Measurements from ENCODE around the gene EML2.

The EML2 gene

GRCh38 chr19:45653634-45654033 is 14.4 kb upstream of the EML2 start:
- no peak overlapping the region for H3K9ac ChIP-seq (ENCODE audit: low read length in 5 of 5)
- H3K4me3 ChIP-seq (ENCODE audit: low read depth in 1 of 5, low read length in 5 of 5) = no peak overlapping the region
- no peaks in the 10 kb centered on the region for H3K4me1 ChIP-seq (ENCODE audit: control insufficient read depth in 5 of 5, insufficient read depth in 5 of 5, low read length in 5 of 5)
- H3K27ac ChIP-seq (ENCODE audit: low read depth, low read length) = no peak overlapping the region
- no peaks in the 10 kb centered on the region for H3K9me3 ChIP-seq (ENCODE audit: control insufficient read depth in 5 of 5, low read length in 5 of 5)
- peaks cover 0 to 2% (median 0%) of the 10 kb centered on the region in 5 donors for H3K27me3 ChIP-seq (ENCODE audit: control insufficient read depth in 5 of 5, insufficient read depth in 4 of 5, low read length in 5 of 5)
- H3K36me3 ChIP-seq (ENCODE audit: control insufficient read depth in 5 of 5, insufficient read depth in 5 of 5, low read length in 5 of 5) = no peaks in the 10 kb centered on the region

GRCh38 chr19:45650722-45651121 is 11.5 kb upstream of the EML2 start:
- no peak overlapping the region for H3K27ac ChIP-seq (ENCODE audit: low read depth, low read length)
- H3K4me1 ChIP-seq (ENCODE audit: control insufficient read depth in 5 of 5, insufficient read depth in 5 of 5, low read length in 5 of 5) = peaks cover 0 to 9% (median 6%) of the 10 kb centered on the region in 5 donors
- H3K9me3 ChIP-seq (ENCODE audit: control insufficient read depth in 5 of 5, low read length in 5 of 5) = no peaks in the 10 kb centered on the region
- H3K9ac ChIP-seq (ENCODE audit: low read length in 5 of 5) = no peak overlapping the region
- H3K36me3 ChIP-seq (ENCODE audit: control insufficient read depth in 5 of 5, insufficient read depth in 5 of 5, low read length in 5 of 5) = no peaks in the 10 kb centered on the region
- no peak overlapping the region for H3K4me3 ChIP-seq (ENCODE audit: low read depth in 1 of 5, low read length in 5 of 5)
- H3K27me3 ChIP-seq (ENCODE audit: control insufficient read depth in 5 of 5, insufficient read depth in 4 of 5, low read length in 5 of 5) = peaks cover 0 to 8% (median 0%) of the 10 kb centered on the region in 5 donors

- Histone ChIP-seq H3K9me3 (ENCODE audit: control insufficient read depth in 5 of 5, low read length in 5 of 5) (no peaks in the 10 kb centered on the region), H3K27ac (ENCODE audit: low read depth, low read length) (no peak overlapping the region), H3K9ac (ENCODE audit: low read length in 5 of 5) (peak overlapping the region in 1 of 5 donors; percentile 35), H3K4me1 (ENCODE audit: control insufficient read depth in 5 of 5, insufficient read depth in 5 of 5, low read length in 5 of 5) (peaks cover 0 to 35% (median 24%) of the 10 kb centered on the region in 5 donors), H3K36me3 (ENCODE audit: control insufficient read depth in 5 of 5, insufficient read depth in 5 of 5, low read length in 5 of 5) (no peaks in the 10 kb centered on the region), H3K4me3 (ENCODE audit: low read depth in 1 of 5, low read length in 5 of 5) (peak overlapping the region in 3 of 5 donors; percentile 8 to 59 (median 59)), H3K27me3 (ENCODE audit: control insufficient read depth in 5 of 5, insufficient read depth in 4 of 5, low read length in 5 of 5) (peaks cover 0 to 10% (median 9%) of the 10 kb centered on the region in 5 donors)
These were observed 7.1 kb upstream of the EML2 start for GRCh38 chr19:45646345-45646698.

GRCh38 chr19:45645631-45646344 is 6.6 kb upstream of the EML2 start:
- peak overlapping the region in 1 of 5 donors; percentile 35 for H3K9ac ChIP-seq (ENCODE audit: low read length in 5 of 5)
- H3K9me3 ChIP-seq (ENCODE audit: control insufficient read depth in 5 of 5, low read length in 5 of 5) = no peaks in the 10 kb centered on the region
- peaks cover 0 to 10% (median 9%) of the 10 kb centered on the region in 5 donors for H3K27me3 ChIP-seq (ENCODE audit: control insufficient read depth in 5 of 5, insufficient read depth in 4 of 5, low read length in 5 of 5)
- H3K36me3 ChIP-seq (ENCODE audit: control insufficient read depth in 5 of 5, insufficient read depth in 5 of 5, low read length in 5 of 5) = no peaks in the 10 kb centered on the region
- H3K27ac ChIP-seq (ENCODE audit: low read depth, low read length) = no peak overlapping the region
- H3K4me1 ChIP-seq (ENCODE audit: control insufficient read depth in 5 of 5, insufficient read depth in 5 of 5, low read length in 5 of 5) = peaks cover 0 to 38% (median 30%) of the 10 kb centered on the region in 5 donors
- H3K4me3 ChIP-seq (ENCODE audit: low read depth in 1 of 5, low read length in 5 of 5) = peak overlapping the region; percentile 8 to 59 (median 56)

DNA sequence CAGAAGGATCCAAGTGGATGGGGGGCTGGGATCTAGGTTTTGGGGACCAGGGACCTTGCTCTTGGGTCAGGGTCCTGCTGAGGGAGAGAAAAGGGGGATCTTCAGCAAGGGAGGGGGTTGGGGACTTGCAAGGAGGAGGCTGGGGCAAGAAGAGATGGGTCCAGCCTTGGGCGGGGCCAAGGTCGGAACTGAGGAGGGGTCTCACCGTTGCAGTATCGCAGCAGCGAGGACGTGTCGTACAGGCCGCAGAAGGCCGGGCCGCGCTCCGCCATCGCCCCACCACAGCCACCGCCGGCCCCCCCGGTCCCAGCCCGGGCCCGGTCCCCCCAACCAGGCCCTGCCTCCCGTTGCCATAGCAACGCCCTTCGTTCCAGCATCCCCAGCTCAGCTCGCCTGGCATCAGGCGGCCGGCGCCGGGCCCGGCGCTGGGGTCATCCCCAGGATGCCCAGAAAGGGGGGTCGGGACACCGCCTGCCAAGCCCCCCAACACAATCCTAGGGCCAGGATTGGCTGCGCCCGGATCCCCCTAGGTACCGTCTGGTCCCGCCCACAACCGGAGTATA is 6.0 kb upstream of the EML2 start:
- no peaks in the 10 kb centered on the region for H3K36me3 ChIP-seq (ENCODE audit: control insufficient read depth in 5 of 5, insufficient read depth in 5 of 5, low read length in 5 of 5)
- H3K9ac ChIP-seq (ENCODE audit: low read length in 5 of 5) = no peak overlapping the region
- peak overlapping the region in 3 of 5 donors; percentile 56 to 59 (median 59) for H3K4me3 ChIP-seq (ENCODE audit: low read depth in 1 of 5, low read length in 5 of 5)
- H3K4me1 ChIP-seq (ENCODE audit: control insufficient read depth in 5 of 5, insufficient read depth in 5 of 5, low read length in 5 of 5) = peaks cover 0 to 38% (median 31%) of the 10 kb centered on the region in 5 donors
- H3K9me3 ChIP-seq (ENCODE audit: control insufficient read depth in 5 of 5, low read length in 5 of 5) = no peaks in the 10 kb centered on the region
- H3K27me3 ChIP-seq (ENCODE audit: control insufficient read depth in 5 of 5, insufficient read depth in 4 of 5, low read length in 5 of 5) = peaks cover 0 to 10% (median 9%) of the 10 kb centered on the region in 5 donors
- H3K27ac ChIP-seq (ENCODE audit: low read depth, low read length) = no peak overlapping the region

GRCh38 chr19:45643927-45644771 is 5.0 kb upstream of the EML2 start:
- no peak overlapping the region for H3K4me3 ChIP-seq (ENCODE audit: low read depth in 1 of 5, low read length in 5 of 5)
- no peak overlapping the region for H3K27ac ChIP-seq (ENCODE audit: low read depth, low read length)
- H3K36me3 ChIP-seq (ENCODE audit: control insufficient read depth in 5 of 5, insufficient read depth in 5 of 5, low read length in 5 of 5) = no peaks in the 10 kb centered on the region
- H3K9ac ChIP-seq (ENCODE audit: low read length in 5 of 5) = no peak overlapping the region
- peaks cover 0 to 10% (median 9%) of the 10 kb centered on the region in 5 donors for H3K27me3 ChIP-seq (ENCODE audit: control insufficient read depth in 5 of 5, insufficient read depth in 4 of 5, low read length in 5 of 5)
- H3K9me3 ChIP-seq (ENCODE audit: control insufficient read depth in 5 of 5, low read length in 5 of 5) = no peaks in the 10 kb centered on the region
- H3K4me1 ChIP-seq (ENCODE audit: control insufficient read depth in 5 of 5, insufficient read depth in 5 of 5, low read length in 5 of 5) = peaks cover 0 to 42% (median 33%) of the 10 kb centered on the region in 5 donors

GRCh38 chr19:45643024-45643926 is 4.1 kb upstream of the EML2 start:
- H3K9ac ChIP-seq (ENCODE audit: low read length in 5 of 5) = no peak overlapping the region
- H3K4me3 ChIP-seq (ENCODE audit: low read depth in 1 of 5, low read length in 5 of 5) = no peak overlapping the region
- no peak overlapping the region for H3K27ac ChIP-seq (ENCODE audit: low read depth, low read length)
- no peaks in the 10 kb centered on the region for H3K9me3 ChIP-seq (ENCODE audit: control insufficient read depth in 5 of 5, low read length in 5 of 5)
- peaks cover 0 to 51% (median 42%) of the 10 kb centered on the region in 5 donors for H3K4me1 ChIP-seq (ENCODE audit: control insufficient read depth in 5 of 5, insufficient read depth in 5 of 5, low read length in 5 of 5)
- no peaks in the 10 kb centered on the region for H3K36me3 ChIP-seq (ENCODE audit: control insufficient read depth in 5 of 5, insufficient read depth in 5 of 5, low read length in 5 of 5)
- H3K27me3 ChIP-seq (ENCODE audit: control insufficient read depth in 5 of 5, insufficient read depth in 4 of 5, low read length in 5 of 5) = peaks cover 0 to 10% (median 9%) of the 10 kb centered on the region in 5 donors

- Histone ChIP-seq H3K27me3 (ENCODE audit: control insufficient read depth in 5 of 5, insufficient read depth in 4 of 5, low read length in 5 of 5) (peaks cover 0 to 10% (median 8%) of the 10 kb centered on the region in 5 donors), H3K4me1 (ENCODE audit: control insufficient read depth in 5 of 5, insufficient read depth in 5 of 5, low read length in 5 of 5) (peaks cover 0 to 54% (median 45%) of the 10 kb centered on the region in 5 donors), H3K9ac (ENCODE audit: low read length in 5 of 5) (peak overlapping the region in 3 of 5 donors; percentile 45 to 48 (median 46)), H3K9me3 (ENCODE audit: control insufficient read depth in 5 of 5, low read length in 5 of 5) (no peaks in the 10 kb centered on the region), H3K36me3 (ENCODE audit: control insufficient read depth in 5 of 5, insufficient read depth in 5 of 5, low read length in 5 of 5) (no peaks in the 10 kb centered on the region), H3K4me3 (ENCODE audit: low read depth in 1 of 5, low read length in 5 of 5) (peak overlapping the region; percentile 23 to 68 (median 56)), H3K27ac (ENCODE audit: low read depth, low read length) (peak overlapping the region; percentile 65)
These were observed 2.3 kb upstream of the EML2 start for GRCh38 chr19:45641274-45642105.
